Stimulated activated CD4-positive, alpha-beta T cell treated with anti-CD3 and anti-CD28 coated beads, Interleukin-15, amount 100 ng/mL, for 24 hours (primary cell): Measurements from ENCODE around the gene FNDC1.
"Not testable (repeated sequence)": the region's sequence is repeated elsewhere in the genome, so short reads cannot be mapped to it uniquely, and the experiment has no call there.

Experiments used
- DNase-seq: peaks from one replicate; pipeline ENCODE4 v3.0.0-alpha.2; 2020

The FNDC1 gene

DNA sequence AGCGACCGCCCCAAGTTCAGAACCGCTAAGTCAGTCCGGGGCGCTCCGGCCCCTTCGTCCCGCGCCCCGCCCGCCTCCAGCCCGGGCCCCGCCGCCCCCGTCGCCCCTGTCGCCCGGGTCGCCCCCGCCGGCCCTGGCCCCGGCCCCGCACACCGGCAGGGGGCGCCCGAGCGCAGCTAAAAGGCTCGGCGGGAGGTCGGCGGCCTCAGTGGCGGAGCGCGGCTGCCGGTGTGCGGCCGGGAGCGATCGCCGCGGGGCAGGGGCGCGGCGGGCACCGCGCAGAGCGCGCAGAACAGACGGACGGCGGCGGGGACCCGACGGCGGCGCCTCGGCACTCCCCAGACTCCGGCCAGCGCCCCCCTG lies at the start of gene FNDC1:
Gene FNDC1 (plus strand): TSS at position 208 of the 363 bp plus-strand sequence. CDS start 197 bp downstream, outside the sequence.
- peak; percentile 78 for DNase-seq

- DNase-seq = no peak
Observed at GRCh38 chr6:159119791-159120190, 49.4 kb upstream of the FNDC1 start.

- DNase-seq = no peak
Observed at GRCh38 chr6:159121486-159121885, 47.7 kb upstream of the FNDC1 start.

GRCh38 chr6:159122453-159122852 lies 46.7 kb upstream of the FNDC1 start:
- DNase-seq = no peak

DNA sequence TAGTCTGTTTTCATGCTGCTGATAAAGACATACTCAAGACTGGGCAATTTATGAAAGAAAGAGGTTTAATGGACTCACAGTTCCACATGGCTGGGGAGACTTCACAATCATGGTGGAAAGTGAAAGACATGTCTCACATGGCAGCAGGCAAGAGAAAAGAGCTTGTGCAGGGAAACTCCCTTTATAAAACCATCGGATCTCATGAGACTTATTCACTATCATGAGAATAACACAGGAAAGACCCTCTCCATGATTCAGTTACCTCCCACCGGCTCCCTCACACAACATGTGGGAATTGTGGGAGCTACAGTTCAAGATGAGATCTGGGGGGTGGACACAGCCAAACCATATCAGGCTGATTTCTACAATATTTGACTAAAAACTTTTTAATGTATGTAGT lies 45.4 kb upstream of the FNDC1 start:
- DNase-seq = not testable (repeated sequence)

GRCh38 chr6:159125014-159125609 lies 44.1 kb upstream of the FNDC1 start:
- no peak for DNase-seq

DNA sequence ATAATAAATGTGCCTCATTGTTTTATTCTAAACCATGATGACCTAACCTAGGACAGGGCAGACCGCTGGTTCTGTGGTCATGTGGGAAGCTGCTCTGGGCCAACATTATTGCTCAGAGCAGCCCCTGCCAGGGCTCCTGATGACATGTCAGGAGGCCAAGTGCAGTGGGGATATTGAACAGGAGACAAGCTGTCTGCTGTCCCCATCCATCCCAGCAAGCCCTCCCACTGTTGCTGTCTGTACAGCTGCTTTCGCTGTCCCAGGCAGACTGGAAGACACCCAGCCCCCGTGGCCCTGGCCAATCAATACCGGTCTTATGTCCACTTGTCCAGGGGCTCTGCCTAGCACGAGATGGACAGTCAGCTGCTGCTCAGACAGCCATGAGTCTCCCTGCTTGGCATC lies 43.2 kb upstream of the FNDC1 start:
- DNase-seq = no peak

GRCh38 chr6:159126590-159126989 lies 42.6 kb upstream of the FNDC1 start:
- no peak for DNase-seq

GRCh38 chr6:159127701-159128100 lies 41.5 kb upstream of the FNDC1 start:
- no peak for DNase-seq

- DNase-seq = no peak
Observed at GRCh38 chr6:159128978-159129377, 40.2 kb upstream of the FNDC1 start.

- no peak for DNase-seq
Observed at GRCh38 chr6:159130846-159131245, 38.4 kb upstream of the FNDC1 start.

- no peak for DNase-seq
Observed at GRCh38 chr6:159131709-159132108, 37.5 kb upstream of the FNDC1 start.

- DNase-seq = no peak
Observed at GRCh38 chr6:159132664-159133063, 36.5 kb upstream of the FNDC1 start.

- DNase-seq = peak; percentile 81
Observed at GRCh38 chr6:159134701-159135364, 34.4 kb upstream of the FNDC1 start.

- DNase-seq = no peak
Observed at GRCh38 chr6:159137676-159138075, 31.5 kb upstream of the FNDC1 start.

DNA sequence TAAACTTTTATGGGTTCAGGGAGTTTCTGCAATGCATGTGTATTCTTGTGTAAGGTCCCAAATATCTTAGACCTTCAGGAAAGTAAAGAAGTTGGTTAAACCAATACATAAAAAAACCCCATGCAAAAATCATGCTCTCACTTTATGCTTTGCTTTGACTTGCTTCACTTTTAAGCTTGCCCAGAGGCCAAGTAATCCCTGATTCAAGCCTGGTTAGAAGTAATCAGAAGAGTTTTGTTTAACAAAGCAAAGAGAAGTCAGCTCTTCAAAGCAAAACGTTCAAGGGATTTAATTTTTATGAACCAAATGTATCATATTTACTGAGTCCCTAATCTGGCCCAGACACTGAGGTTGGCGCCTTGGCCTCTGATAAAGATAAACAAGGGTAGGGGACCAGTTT lies 26.7 kb upstream of the FNDC1 start:
- no peak for DNase-seq

- DNase-seq = no peak
Observed at GRCh38 chr6:159148641-159149040, 20.6 kb upstream of the FNDC1 start.

DNA sequence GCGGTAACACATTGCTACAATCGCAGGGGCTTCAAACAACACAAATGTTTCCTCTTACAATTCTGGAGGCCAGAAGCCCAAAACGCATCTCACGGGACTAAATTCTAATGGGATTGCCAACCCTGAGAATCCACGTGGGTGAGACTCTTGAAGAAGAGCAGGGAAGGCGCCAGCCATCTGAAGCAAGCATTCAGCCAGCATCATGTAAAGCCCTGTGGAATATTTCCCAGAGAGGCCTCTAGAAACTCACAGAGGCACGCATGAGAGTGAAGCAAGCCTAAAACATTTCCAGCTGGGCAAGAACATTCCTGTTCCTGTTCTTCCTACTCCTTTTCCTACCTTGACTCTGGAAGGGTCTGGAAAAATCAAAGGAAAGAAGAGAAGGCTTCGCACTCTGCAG lies 19.6 kb upstream of the FNDC1 start:
- no peak for DNase-seq

DNA sequence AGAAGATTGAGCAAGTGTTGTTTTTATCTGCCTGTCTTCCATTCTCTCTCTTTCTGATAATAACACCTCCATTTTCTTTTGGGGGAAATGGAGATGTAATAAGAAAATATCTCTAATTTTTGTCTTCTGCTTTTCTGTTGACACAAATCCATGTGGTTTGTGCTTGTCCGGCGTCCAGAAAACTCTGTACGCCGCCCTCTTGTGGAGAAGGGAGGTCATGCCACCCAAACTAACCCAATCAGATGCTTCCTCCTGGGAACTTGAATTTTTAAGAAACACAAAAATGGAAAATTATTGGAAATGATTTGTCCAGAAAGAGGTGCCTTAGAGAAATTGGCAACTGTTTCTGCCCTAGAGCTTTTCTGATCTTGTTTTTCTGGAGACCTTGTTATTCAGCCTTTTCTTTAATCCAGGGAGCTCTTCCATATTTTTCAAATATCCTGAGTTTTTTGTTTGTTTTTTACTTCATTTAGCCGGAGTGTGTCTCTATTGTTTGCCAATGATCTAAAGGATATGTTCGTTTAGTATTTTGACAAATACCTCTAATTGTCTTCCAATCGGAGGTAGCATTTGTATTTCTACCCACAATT lies 17.8 kb upstream of the FNDC1 start:
- peak; percentile 64 for DNase-seq

- no peak for DNase-seq
Observed at GRCh38 chr6:159152041-159152440, 17.2 kb upstream of the FNDC1 start.

DNA sequence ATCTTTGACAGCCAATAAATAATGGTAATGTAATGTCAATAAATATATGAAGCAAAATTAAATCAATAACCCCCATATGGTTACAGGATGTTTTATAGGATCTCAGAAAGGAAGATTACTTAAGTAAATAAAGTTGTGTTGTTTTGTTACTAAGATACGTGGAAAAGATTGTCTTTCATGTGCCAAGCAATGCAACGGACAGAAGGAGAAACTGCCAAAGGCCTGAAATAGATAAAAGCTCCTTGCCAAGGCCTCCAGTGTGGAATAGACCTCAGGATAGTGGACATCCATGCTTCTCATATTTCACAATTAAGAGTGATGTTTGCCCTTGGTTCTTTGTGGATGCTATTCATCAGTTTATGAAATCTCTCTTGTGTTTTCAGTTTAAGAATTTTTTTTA lies 16.4 kb upstream of the FNDC1 start:
- DNase-seq = no peak

DNA sequence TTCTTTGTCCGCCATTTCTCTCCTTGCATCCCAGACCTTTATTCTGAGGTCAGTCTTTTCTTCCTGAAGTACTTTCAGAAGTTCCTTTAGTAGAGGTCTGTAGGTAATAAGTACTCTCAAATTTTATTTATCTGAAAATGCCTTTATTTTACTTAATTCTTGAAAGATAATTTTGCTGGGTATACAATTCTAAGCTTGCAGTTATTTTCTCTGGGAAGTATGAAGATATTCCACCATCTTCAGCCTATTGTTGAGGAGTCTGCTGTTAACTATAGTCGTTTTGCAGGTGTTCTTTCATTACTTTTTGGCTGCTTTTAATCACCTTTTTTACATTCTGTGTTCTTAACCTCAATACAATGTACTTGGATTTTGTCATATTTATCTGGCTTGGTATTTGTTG lies 13.5 kb upstream of the FNDC1 start:
- no peak for DNase-seq

- no peak for DNase-seq
Observed at GRCh38 chr6:159156089-159156488, 13.1 kb upstream of the FNDC1 start.

DNA sequence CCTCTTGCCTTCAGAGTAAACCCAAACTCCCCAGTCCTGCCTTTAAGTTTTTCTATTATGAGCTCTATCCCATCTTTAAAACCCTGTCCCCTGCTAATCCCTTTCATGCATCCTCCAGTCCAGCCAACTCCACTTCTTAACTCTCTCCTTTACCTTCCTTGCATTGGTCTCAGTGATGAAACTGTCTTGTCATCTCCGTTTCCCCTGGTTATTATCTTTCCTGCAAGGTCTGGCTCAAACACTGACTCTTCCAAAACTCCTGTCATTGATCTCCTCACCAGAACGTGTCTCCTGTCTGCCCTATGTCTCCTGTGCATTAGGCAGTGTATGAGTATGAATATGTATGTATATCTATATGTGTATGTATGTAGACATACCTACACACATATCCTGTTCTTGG lies 11.8 kb upstream of the FNDC1 start:
- DNase-seq = no peak

- no peak for DNase-seq
Observed at GRCh38 chr6:159161839-159162238, 7.4 kb upstream of the FNDC1 start.
